ENCODE results near the gene FLOT2.
"Not testable (repeated sequence)": the region's sequence is repeated elsewhere in the genome, so short reads cannot be mapped to it uniquely, and the experiment has no call there.

The FLOT2 gene

GRCh38 chr17:28916302-28916934 lies 18.9 kb upstream of the FLOT2 start:
- peak; percentile 45 for DNase-seq (ENCODE audit: low read depth)

GRCh38 chr17:28912938-28913333 lies 15.4 kb upstream of the FLOT2 start:
- DNase-seq (ENCODE audit: low read depth) = no peak

GRCh38 chr17:28912281-28912937 lies 14.9 kb upstream of the FLOT2 start:
- DNase-seq (ENCODE audit: low read depth) = peak; percentile 27

GRCh38 chr17:28911411-28912045 lies 14.0 kb upstream of the FLOT2 start:
- DNase-seq (ENCODE audit: low read depth) = peak; percentile 64

- DNase-seq (ENCODE audit: low read depth) = no peak
Observed at GRCh38 chr17:28910534-28910933, 13.0 kb upstream of the FLOT2 start.

- DNase-seq (ENCODE audit: low read depth) = peak; percentile 60
Observed at GRCh38 chr17:28908640-28909167, 11.2 kb upstream of the FLOT2 start.

GRCh38 chr17:28907709-28908475 lies 10.4 kb upstream of the FLOT2 start:
- DNase-seq (ENCODE audit: low read depth) = no peak

GRCh38 chr17:28906706-28907438 lies 9.3 kb upstream of the FLOT2 start:
- no peak for DNase-seq (ENCODE audit: low read depth)

GRCh38 chr17:28906276-28906675 lies 8.7 kb upstream of the FLOT2 start:
- DNase-seq (ENCODE audit: low read depth) = no peak

- no peak for DNase-seq (ENCODE audit: low read depth)
Observed at GRCh38 chr17:28904800-28905199, 7.3 kb upstream of the FLOT2 start.

- DNase-seq (ENCODE audit: low read depth) = not testable (repeated sequence)
Observed at GRCh38 chr17:28903546-28903841, 6.0 kb upstream of the FLOT2 start.

- peak; percentile 79 for DNase-seq (ENCODE audit: low read depth)
Observed at GRCh38 chr17:28902819-28903545, 5.4 kb upstream of the FLOT2 start, which contains the start of gene DHRS13. TSS of gene DHRS13 (minus strand) at chr17:28903079. CDS start at chr17:28902944, 135 bp downstream.

GRCh38 chr17:28901866-28902818 lies 4.6 kb upstream of the FLOT2 start:
- peak; percentile 17 for DNase-seq (ENCODE audit: low read depth)

- DNase-seq (ENCODE audit: low read depth) = no peak
Observed at GRCh38 chr17:28900986-28901726, 3.6 kb upstream of the FLOT2 start.

GRCh38 chr17:28899212-28899815 lies 1.8 kb upstream of the FLOT2 start:
- no peak for DNase-seq (ENCODE audit: low read depth)

GRCh38 chr17:28898527-28898955 lies 1.0 kb upstream of the FLOT2 start:
- DNase-seq (ENCODE audit: low read depth) = no peak

GRCh38 chr17:28897769-28898526 lies 415 bp upstream of the FLOT2 start:
- DNase-seq (ENCODE audit: low read depth) = no peak

GRCh38 chr17:28896491-28896883 lies 1.0 kb downstream of the FLOT2 start:
- DNase-seq (ENCODE audit: low read depth) = no peak
